Measurements from ENCODE around the gene REL.

GRCh38 chr2:60963190-60963589 lies 81.8 kb downstream of the REL start:
- TF ChIP-seq SIN3A (IDR thresholded peaks at IDR 0.05; ENCODE audit: borderline replicate concordance, insufficient read depth, low read depth, low read length) = no peak
- TF ChIP-seq REST (IDR thresholded peaks at IDR 0.05; ENCODE audit: insufficient read depth in 1 of 2, low read depth in 2 of 2, low read length in 1 of 2) = no peak
- no peak for TF ChIP-seq CTCF (IDR thresholded peaks at IDR 0.05)
